A549 (cell line): Measurements from ENCODE around the gene NBEAL1. TPM values are rescaled to one million over a fixed set of nuclear protein-coding genes. Genes with fewer than 3 reads are reported as not detected.

Source experiments
- ATAC-seq, 2 experiments: fragments of 200-7000 bp in 1 of 2; fragments of >200 bp in 1 of 2; cut with Nextera tagmentation in 1 of 2; cut with Tn5 transposase in 1 of 2; 3 replicates each; pipeline versions ENCODE4 v1.8.0 to v1.9.1; 2018 to 2020; ENCODE audit warnings: mild to moderate bottlenecking in 1 of 2, moderate library complexity in 1 of 2
- CTCF ChIA-PET: fragments of 300-600 bp; sonication (Branson Sonifier 250); formaldehyde crosslinking; extraction: SDS; loops from one replicate; lab custom pipeline; 2021; ENCODE audit warnings: antibody characterized with exemption, inconsistent platforms; lab: Yijun Ruan, JAX
- POLR2A ChIA-PET: fragments of 350-600 bp; formaldehyde crosslinking; extraction: SDS; loops from one replicate; lab custom pipeline; 2021; ENCODE audit warnings: antibody characterized with exemption, inconsistent platforms; lab: Yijun Ruan, JAX
- DNase-seq, 2 experiments: peaks; one replicate each; pipeline versions ENCODE4 v3.0.0 to v3.0.0-alpha.2; 2011 to 2016; ENCODE audit warnings: low read depth in 1 of 2, low spot score in 1 of 2
- FAIRE-seq: peaks from 2 replicates; lab custom pipeline; 2011; peaks lifted over from hg19 to GRCh38; lab: Jason Lieb, UNC
- H3K27ac ChIP-seq, 2 experiments: fragments of >200 bp; sonication (Bioruptor Twin); formaldehyde crosslinking; 3 replicates each; pipeline ENCODE4 v1.5.1; 2016 to 2017
- H3K4me1 ChIP-seq: fragments of >200 bp; sonication (Bioruptor Twin); formaldehyde crosslinking; 3 replicates; pipeline ENCODE4 v1.6.1; 2016
- H3K4me2 ChIP-seq: fragments of >200 bp; sonication (Bioruptor Twin); formaldehyde crosslinking; 3 replicates; pipeline ENCODE4 v1.6.1; 2016
- H3K4me3 ChIP-seq: fragments of >200 bp; sonication (Bioruptor Twin); formaldehyde crosslinking; 3 replicates; pipeline ENCODE4 v1.5.1; 2016
- H3K9me3 ChIP-seq: fragments of >200 bp; sonication (Bioruptor Twin); formaldehyde crosslinking; 3 replicates; pipeline ENCODE4 v1.6.1; 2016
- ATOH8 ChIP-seq: fragments of 250-450 bp; sonication (Bioruptor Pico); IDR thresholded peaks from 2 replicates; pipeline ENCODE4 v1.5.0; 2020; ENCODE audit warnings: low read depth, mild to moderate bottlenecking, moderate library complexity
- BCL3 ChIP-seq: fragments of >200 bp; sonication (Bioruptor Twin); formaldehyde crosslinking; IDR thresholded peaks from 3 replicates; pipeline ENCODE4 v1.6.1; 2016
- BHLHE40 ChIP-seq: IDR thresholded peaks from 2 replicates; pipeline ENCODE4 v1.6.1; 2012; ENCODE audit warnings: low read depth, low read length, inconsistent platforms
- CBX2 ChIP-seq: fragments of 200-600 bp; sonication (generic); IDR thresholded peaks from 2 replicates; pipeline ENCODE4 v1.6.1; 2016; ENCODE audit warnings: low read depth, mild to moderate bottlenecking, borderline replicate concordance
- CBX8 ChIP-seq: fragments of 200-600 bp; sonication (generic); IDR thresholded peaks from 2 replicates; pipeline ENCODE4 v1.6.1; 2016
- CHD2 ChIP-seq: fragments of 150-350 bp; IDR thresholded peaks from 2 replicates; pipeline ENCODE4 v1.6.1; 2014; ENCODE audit warnings: low read length; ENCODE audit not compliant: partially characterized antibody
- CHD4 ChIP-seq: fragments of 200-600 bp; sonication (generic); IDR thresholded peaks from 2 replicates; pipeline ENCODE4 v1.6.1; 2016; ENCODE audit warnings: antibody characterized with exemption, mild to moderate bottlenecking, borderline replicate concordance
- CTCF ChIP-seq: fragments of >200 bp; sonication (Bioruptor Twin); formaldehyde crosslinking; IDR thresholded peaks from 3 replicates; pipeline ENCODE4 v1.5.1; 2016
- EHMT2 ChIP-seq: fragments of 200-600 bp; sonication (generic); IDR thresholded peaks from 2 replicates; pipeline ENCODE4 v1.6.1; 2016; ENCODE audit warnings: antibody characterized with exemption, low read depth, mild to moderate bottlenecking, moderate library complexity
- ELK1 ChIP-seq: fragments of 150-350 bp; IDR thresholded peaks from 2 replicates; pipeline ENCODE4 v1.6.1; 2014; ENCODE audit warnings: low read depth, mild to moderate bottlenecking, low read length
- FOSB ChIP-seq: fragments of 250-450 bp; sonication (Bioruptor Pico); IDR thresholded peaks from 2 replicates; pipeline ENCODE4 v1.5.0; 2020; ENCODE audit warnings: mild to moderate bottlenecking, moderate library complexity
- HDAC2 ChIP-seq: fragments of 200-600 bp; sonication (generic); IDR thresholded peaks from 2 replicates; pipeline ENCODE4 v1.6.1; 2016
- HES2 ChIP-seq: fragments of >200 bp; sonication (Bioruptor Twin); formaldehyde crosslinking; IDR thresholded peaks from 2 replicates; pipeline ENCODE4 v1.6.1; 2016
- HOXA7 ChIP-seq: fragments of 250-450 bp; sonication (Bioruptor Pico); IDR thresholded peaks from 2 replicates; pipeline ENCODE4 v1.5.0; 2020; ENCODE audit warnings: mild to moderate bottlenecking, moderate library complexity
- KDM1A ChIP-seq: fragments of 200-600 bp; sonication (generic); IDR thresholded peaks from 2 replicates; pipeline ENCODE4 v1.6.1; 2016; ENCODE audit warnings: low read depth, mild to moderate bottlenecking
- KDM5A ChIP-seq: fragments of 200-600 bp; sonication (generic); IDR thresholded peaks from 2 replicates; pipeline ENCODE4 v1.6.1; 2016; ENCODE audit warnings: antibody characterized with exemption, mild to moderate bottlenecking
- MAX ChIP-seq: IDR thresholded peaks from 2 replicates; pipeline ENCODE4 v1.6.1; 2012
- MYC ChIP-seq: IDR thresholded peaks from 2 replicates; pipeline ENCODE4 v1.6.1; 2012; ENCODE audit warnings: mild to moderate bottlenecking, inconsistent platforms, low read length, improper control_type of control experiment, borderline replicate concordance
- NFE2L2 ChIP-seq: fragments of 150-350 bp; conservative IDR thresholded peaks from 2 replicates; pipeline ENCODE4 v1.6.1; 2014; ENCODE audit warnings: low read length
- NPAS2 ChIP-seq: fragments of 250-450 bp; sonication (Bioruptor Pico); IDR thresholded peaks from 2 replicates; pipeline ENCODE4 v1.8.0; 2022; ENCODE audit warnings: mild to moderate bottlenecking, moderate library complexity, borderline replicate concordance
- NR3C1 ChIP-seq: fragments of >200 bp; sonication (Bioruptor Twin); formaldehyde crosslinking; IDR thresholded peaks from 3 replicates; pipeline ENCODE4 v1.6.1; 2017
- RARB ChIP-seq: fragments of 250-450 bp; sonication (Bioruptor Pico); IDR thresholded peaks from 2 replicates; pipeline ENCODE4 v1.8.0; 2021; ENCODE audit warnings: mild to moderate bottlenecking, moderate library complexity
- RCOR1 ChIP-seq: fragments of 150-350 bp; IDR thresholded peaks from 2 replicates; pipeline ENCODE4 v1.6.1; 2014; ENCODE audit warnings: antibody characterized with exemption, low read length, low read depth
- RFX5 ChIP-seq: fragments of 450-650 bp; IDR thresholded peaks from 2 replicates; pipeline ENCODE4 v1.7.1; 2014; ENCODE audit warnings: antibody characterized with exemption, mild to moderate bottlenecking, moderate library complexity
- SMC3 ChIP-seq: fragments of >200 bp; sonication (Bioruptor Twin); formaldehyde crosslinking; IDR thresholded peaks from 3 replicates; pipeline ENCODE4 v1.6.1; 2018; ENCODE audit warnings: inconsistent platforms
- SREBF2 ChIP-seq: fragments of 450-650 bp; IDR thresholded peaks from 2 replicates; pipeline ENCODE4 v1.6.1; 2014; ENCODE audit warnings: mild to moderate bottlenecking, moderate library complexity
- USF2 ChIP-seq: fragments of 450-650 bp; IDR thresholded peaks from 2 replicates; pipeline ENCODE4 v1.6.1; 2014; ENCODE audit warnings: antibody characterized with exemption
- WGBS: methylation state at CpG from one replicate; pipeline ENCODE4 v1.1.6; 2017; ENCODE audit errors: missing lambda C conversion rate; 5-methylcytosine and 5-hydroxymethylcytosine counted together
- polyA plus RNA-seq, 4 experiments: library from polyadenylated mRNA; depleted of rRNA in 3 of 4; stranded (reverse); fragments of >200 nt; fragmentation: RNase III in 1 of 4; extraction: RNeasy Plus Mini Kit Qiagen cat#74134 plus additional on column Dnase treatment in 1 of 4; gene quantifications; 2 replicates in 3 of 4; 3 replicates in 1 of 4; pipeline ENCODE4 v1.2.3, GENCODE V29; 2011 to 2017

Gene NBEAL1
- polyA plus RNA-seq, 2 of the 4 experiments (the other 2 are of a cell fraction), result 3.8 to 11.9 TPM

GRCh38 chr2:203175371-203175770 lies 160.7 kb downstream of the NBEAL1 start:
- FAIRE-seq (peak; percentile 36), DNase-seq (no peak), ATAC-seq (no peak)
- ChIA-PET CTCF (interaction anchor here (1.3 kb wide), 1 partner anchor 10 kb away, joined by 3 read pairs; no protein-coding TSS in a partner anchor), POLR2A (interaction anchor here (0.7 kb wide), 1 partner anchor 64 kb away, joined by 6 read pairs; no protein-coding TSS in a partner anchor)
- WGBS, result 97% methylated on average over 1 of the region's 1 CpG
- no peak overlapping the region for H3K4me2 ChIP-seq
- no peaks in the 10 kb centered on the region for H3K4me1 ChIP-seq
- no peak overlapping the region for H3K4me3 ChIP-seq
- H3K27ac ChIP-seq, result no peak overlapping the region
- no peaks in the 10 kb centered on the region for H3K9me3 ChIP-seq
- TF ChIP-seq ELK1 (no peak), CBX2 (no peak), NFE2L2 (no peak), NPAS2 (CRISPR knock-in tag) (no peak), CTCF (no peak), FOSB (CRISPR knock-in tag) (no peak), USF2 (no peak), CBX8 (no peak), RFX5 (no peak), SMC3 (no peak), ATOH8 (CRISPR knock-in tag) (no peak), BCL3 (no peak), NR3C1 (no peak), HES2 (no peak), BHLHE40 (no peak), MYC (no peak), HDAC2 (no peak)

- no peak for ATAC-seq
- Histone ChIP-seq H3K4me3 (no peak overlapping the region), H3K4me2 (no peak overlapping the region), H3K4me1 (no peaks in the 10 kb centered on the region), H3K9me3 (no peaks in the 10 kb centered on the region), H3K27ac (no peak overlapping the region)
- TF ChIP-seq RCOR1, result no peak
- no peak for TF ChIP-seq CHD2
- no peak for TF ChIP-seq NR3C1
- TF ChIP-seq RARB, result no peak
- no peak for TF ChIP-seq CBX2
- TF ChIP-seq SMC3, result no peak
- no peak for TF ChIP-seq KDM1A
- TF ChIP-seq MAX, result no peak
- no peak for TF ChIP-seq CTCF
- TF ChIP-seq SREBF2, result no peak
- TF ChIP-seq HOXA7 (CRISPR knock-in tag), result no peak
- no peak for TF ChIP-seq CHD4
- no peak for TF ChIP-seq KDM5A
- TF ChIP-seq BHLHE40, result no peak
- TF ChIP-seq NPAS2 (CRISPR knock-in tag), result no peak
- TF ChIP-seq EHMT2, result no peak
- no peak for DNase-seq
- no peak for FAIRE-seq
- POLR2A ChIA-PET, result no interaction called here
- CTCF ChIA-PET, result no interaction called here
Measured at GRCh38 chr2:203177361-203177760, 162.7 kb downstream of the NBEAL1 start.
